HG03135 (cell line): ENCODE measurements around the gene HIGD2A.

Experiments
- ATAC-seq: cut with Tn5 transposase; IDR thresholded peaks from one replicate; pipeline ENCODE4 v1.9.1; 2021; ENCODE audit warnings: mild to moderate bottlenecking, moderate library complexity; ENCODE audit not compliant: unreplicated experiment

Gene HIGD2A

GRCh38 chr5:176388444-176389134 is at the start of gene HIGD2A, which contains the start of gene NOP16:
Gene HIGD2A (plus strand): TSS chr5:176388751. CDS start chr5:176388820, 69 bp downstream.
Gene NOP16 (minus strand): TSS chr5:176388598. CDS start chr5:176388539, 59 bp downstream.
- ATAC-seq: peak; percentile 87

- ATAC-seq: no peak
Measured at GRCh38 chr5:176339304-176339703, 49.2 kb upstream of the HIGD2A start.

GRCh38 chr5:176341325-176342157 is 47.0 kb upstream of the HIGD2A start:
- ATAC-seq: no peak

- ATAC-seq: no peak
Measured at GRCh38 chr5:176342158-176342483, 46.4 kb upstream of the HIGD2A start.

- ATAC-seq: no peak
Measured at GRCh38 chr5:176342766-176343458, 45.6 kb upstream of the HIGD2A start.

GRCh38 chr5:176350416-176350815 is 38.1 kb upstream of the HIGD2A start:
- no peak for ATAC-seq

GRCh38 chr5:176352116-176352878 is 36.3 kb upstream of the HIGD2A start:
- no peak for ATAC-seq

- no peak for ATAC-seq
Measured at GRCh38 chr5:176353533-176353932, 35.0 kb upstream of the HIGD2A start.

GRCh38 chr5:176355400-176356178 is 33.0 kb upstream of the HIGD2A start:
- no peak for ATAC-seq

- ATAC-seq: no peak
Measured at GRCh38 chr5:176356179-176356566, 32.4 kb upstream of the HIGD2A start.

- no peak for ATAC-seq
Measured at GRCh38 chr5:176359658-176360057, 28.9 kb upstream of the HIGD2A start.

GRCh38 chr5:176360894-176361436 is 27.6 kb upstream of the HIGD2A start:
- ATAC-seq: no peak

GRCh38 chr5:176361437-176362232 is 26.9 kb upstream of the HIGD2A start, which contains the start of gene KIAA1191:
Gene KIAA1191 (minus strand): TSS chr5:176361764. CDS start chr5:176359508, 2,256 bp downstream.
- ATAC-seq: peak; percentile 92

- ATAC-seq: peak; percentile 6
Measured at GRCh38 chr5:176362233-176362490, 26.4 kb upstream of the HIGD2A start.

- no peak for ATAC-seq
Measured at GRCh38 chr5:176364765-176365350, 23.7 kb upstream of the HIGD2A start.

- ATAC-seq: no peak
Measured at GRCh38 chr5:176365351-176366231, 23.0 kb upstream of the HIGD2A start, which contains the start of gene ARL10. Gene ARL10 (plus strand): TSS chr5:176365487. CDS start chr5:176365564, 77 bp downstream.

- ATAC-seq: no peak
Measured at GRCh38 chr5:176366232-176366894, 22.2 kb upstream of the HIGD2A start.
